Transverse colon (tissue), 4 donors: ENCODE results near the gene PLD3.

Experiments used
- POLR2A ChIP-seq: fragments of 450-650 bp; IDR thresholded peaks from one replicate; pipeline ENCODE4 v1.6.1; 2016; ENCODE audit warnings: antibody characterized with exemption, mild to moderate bottlenecking, moderate library complexity
- POLR2AphosphoS5 ChIP-seq, 3 donors: sonication (generic); formaldehyde crosslinking; IDR thresholded peaks; one replicate each; pipeline ENCODE4 v1.6.1; 2016; ENCODE audit warnings: antibody characterized with exemption in 3 of 3
- TF ChIP-seq, protein P1 (sequence below), 5 experiments: fragments of 200-600 bp in 3 of 5; fragments of 450-650 bp in 2 of 5; sonication (generic) in 3 of 5; IDR thresholded peaks; 1 replicate in 2 of 5; 2 replicates in 3 of 5; pipeline ENCODE4 v1.5.1; 2016 to 2017; ENCODE audit warnings: antibody characterized with exemption in 5 of 5, inconsistent platforms in 3 of 5, mild to moderate bottlenecking in 2 of 5, moderate library complexity in 1 of 5

DNA sequence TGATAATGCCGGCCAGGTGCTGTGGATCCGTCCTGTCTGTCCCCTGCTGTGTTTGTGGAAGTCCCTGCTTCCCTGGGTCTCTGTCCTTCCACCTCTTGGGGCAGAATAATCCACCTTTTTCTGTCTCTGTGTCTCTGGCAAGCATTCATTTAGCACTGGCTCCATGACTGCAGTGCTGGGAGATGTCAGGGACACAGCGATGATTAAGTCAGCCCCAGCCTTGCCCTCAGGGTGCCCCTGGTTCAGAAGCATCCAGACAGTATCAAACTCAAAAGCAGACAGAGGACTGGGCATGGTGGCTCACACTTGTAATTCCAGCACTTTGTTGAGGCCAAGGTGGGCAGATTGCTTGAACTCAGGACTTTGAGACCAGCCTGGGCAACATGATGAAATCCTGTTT is 40.0 kb downstream of the PLD3 start:
- TF ChIP-seq, protein P1, sequence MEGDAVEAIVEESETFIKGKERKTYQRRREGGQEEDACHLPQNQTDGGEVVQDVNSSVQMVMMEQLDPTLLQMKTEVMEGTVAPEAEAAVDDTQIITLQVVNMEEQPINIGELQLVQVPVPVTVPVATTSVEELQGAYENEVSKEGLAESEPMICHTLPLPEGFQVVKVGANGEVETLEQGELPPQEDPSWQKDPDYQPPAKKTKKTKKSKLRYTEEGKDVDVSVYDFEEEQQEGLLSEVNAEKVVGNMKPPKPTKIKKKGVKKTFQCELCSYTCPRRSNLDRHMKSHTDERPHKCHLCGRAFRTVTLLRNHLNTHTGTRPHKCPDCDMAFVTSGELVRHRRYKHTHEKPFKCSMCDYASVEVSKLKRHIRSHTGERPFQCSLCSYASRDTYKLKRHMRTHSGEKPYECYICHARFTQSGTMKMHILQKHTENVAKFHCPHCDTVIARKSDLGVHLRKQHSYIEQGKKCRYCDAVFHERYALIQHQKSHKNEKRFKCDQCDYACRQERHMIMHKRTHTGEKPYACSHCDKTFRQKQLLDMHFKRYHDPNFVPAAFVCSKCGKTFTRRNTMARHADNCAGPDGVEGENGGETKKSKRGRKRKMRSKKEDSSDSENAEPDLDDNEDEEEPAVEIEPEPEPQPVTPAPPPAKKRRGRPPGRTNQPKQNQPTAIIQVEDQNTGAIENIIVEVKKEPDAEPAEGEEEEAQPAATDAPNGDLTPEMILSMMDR (IDR thresholded peaks at IDR 0.05), result no peak
- TF ChIP-seq POLR2A (no peak), POLR2AphosphoS5 (IDR thresholded peaks at IDR 0.05) (no peak)
